H1 (cell line): ENCODE measurements around the gene TOR1AIP1. TPM values are rescaled to one million over a fixed set of nuclear protein-coding genes. Genes with fewer than 3 reads are reported as not detected.

ENCODE experiments used
- CTCF ChIA-PET: fragments of 300-600 bp; sonication (Branson Sonifier 250); formaldehyde crosslinking; loops from one replicate; lab custom pipeline; 2021; ENCODE audit not compliant: partially characterized antibody; lab: Charles Lee
- POLR2A ChIA-PET: fragments of 300-600 bp; sonication (Branson Sonifier 250); formaldehyde crosslinking; loops from one replicate; lab custom pipeline; 2021; ENCODE audit warnings: inconsistent platforms; ENCODE audit not compliant: partially characterized antibody; lab: Charles Lee
- DNase-seq, 2 experiments: peaks; one replicate each; pipeline versions ENCODE4 v3.0.0 to v3.0.0-alpha.2; 2010 to 2022; ENCODE audit warnings: low spot score in 2 of 2, low read depth in 1 of 2, mixed read lengths in 1 of 2
- FAIRE-seq: peaks from 2 replicates; lab custom pipeline; 2011; peaks lifted over from hg19 to GRCh38; lab: Jason Lieb, UNC
- H2AFZ ChIP-seq: 2 replicates; pipeline ENCODE4 v1.8.1; 2012; ENCODE audit warnings: low read length, inconsistent platforms
- H2AK5ac ChIP-seq: 2 replicates; pipeline ENCODE4 v1.6.1; 2013; ENCODE audit warnings: low read depth, low read length
- H2BK120ac ChIP-seq: replicated peaks from 2 replicates; pipeline ENCODE3; 2013; ENCODE audit warnings: low read depth, low read length, inconsistent platforms
- H2BK12ac ChIP-seq: 2 replicates; pipeline ENCODE4 v1.6.1; 2013; ENCODE audit warnings: low read depth, low read length
- H2BK15ac ChIP-seq: 2 replicates; pipeline ENCODE4 v1.6.1; 2013; ENCODE audit warnings: low read length
- H2BK20ac ChIP-seq: 2 replicates; pipeline ENCODE4 v1.6.1; 2013; ENCODE audit warnings: low read length
- H2BK5ac ChIP-seq: 2 replicates; pipeline ENCODE4 v1.6.1; 2013; ENCODE audit warnings: low read depth, low read length
- H3K14ac ChIP-seq: 2 replicates; pipeline ENCODE4 v1.6.1; 2013; ENCODE audit warnings: inconsistent platforms; ENCODE audit not compliant: insufficient read length
- H3K18ac ChIP-seq: 2 replicates; pipeline ENCODE4 v1.6.1; 2013; ENCODE audit warnings: low read length; ENCODE audit errors: extremely low read depth
- H3K23ac ChIP-seq: 2 replicates; pipeline ENCODE4 v1.6.1; 2013; ENCODE audit warnings: inconsistent platforms; ENCODE audit not compliant: insufficient read length
- H3K23me2 ChIP-seq: 2 replicates; pipeline ENCODE4 v1.6.1; 2013; ENCODE audit warnings: low read depth, low read length
- H3K27ac ChIP-seq: 2 replicates; pipeline ENCODE4 v1.6.1; 2011; ENCODE audit warnings: low read depth, low read length, inconsistent platforms
- H3K27me3 ChIP-seq, 4 experiments: replicated peaks in 1 of 4; 1 replicate in 1 of 4; 2 replicates in 3 of 4; pipeline versions ENCODE4 v1.6.1 to v1.8.1; 2011 to 2013; ENCODE audit warnings: low read length in 3 of 4, mild to moderate bottlenecking in 3 of 4, inconsistent platforms in 2 of 4, mixed read lengths in 2 of 4, moderate library complexity in 1 of 4; ENCODE audit not compliant: control insufficient read depth in 3 of 4, insufficient read depth in 3 of 4; ENCODE audit errors: extremely low read depth in 1 of 4
- H3K36me3 ChIP-seq, 4 experiments: 2 replicates each; pipeline versions ENCODE4 v1.6.1 to v1.8.1; 2011 to 2013; ENCODE audit warnings: mild to moderate bottlenecking in 4 of 4, low read length in 3 of 4, moderate library complexity in 2 of 4, control low read depth in 1 of 4, inconsistent platforms in 1 of 4; ENCODE audit not compliant: insufficient read depth in 4 of 4, control insufficient read depth in 2 of 4
- H3K4ac ChIP-seq: replicated peaks from 2 replicates; pipeline ENCODE3; 2013; ENCODE audit warnings: low read length, low read depth, mixed read lengths, inconsistent platforms; ENCODE audit not compliant: insufficient read length
- H3K4me1 ChIP-seq, 4 experiments: replicated peaks in 1 of 4; 1 replicate in 1 of 4; 2 replicates in 3 of 4; pipeline versions ENCODE4 v1.6.1 to v1.8.1; 2011 to 2013; ENCODE audit warnings: low read length in 3 of 4, inconsistent platforms in 2 of 4, mixed read lengths in 1 of 4; ENCODE audit not compliant: insufficient read depth in 4 of 4, control insufficient read depth in 3 of 4
- H3K4me2 ChIP-seq, 2 experiments: 2 replicates each; pipeline versions ENCODE4 v1.6.1 to v1.8.1; 2011 to 2013; ENCODE audit warnings: low read depth in 2 of 2, low read length in 2 of 2, control low read depth in 1 of 2, inconsistent platforms in 1 of 2, mild to moderate bottlenecking in 1 of 2; ENCODE audit not compliant: insufficient read depth in 1 of 2
- H3K4me3 ChIP-seq, 4 experiments: fragments of 200-600, 300-600 bp in 1 of 4; sonication (generic), shearing (Covaris generic), sonication (Bioruptor Twin) in 1 of 4; 2 replicates each; pipeline versions ENCODE4 v1.5.1 to v1.8.1; 2011 to 2016; ENCODE audit warnings: low read length in 4 of 4, low read depth in 3 of 4, control low read depth in 2 of 4, inconsistent platforms in 2 of 4, mild to moderate bottlenecking in 2 of 4, mixed read lengths in 1 of 4, moderate library complexity in 1 of 4; ENCODE audit not compliant: insufficient read depth in 2 of 4; ENCODE audit errors: extremely low read depth in 1 of 4
- H3K56ac ChIP-seq: replicated peaks from 2 replicates; pipeline ENCODE3; 2013; ENCODE audit warnings: low read depth, mild to moderate bottlenecking, mixed read lengths, low read length, inconsistent platforms; ENCODE audit not compliant: insufficient read length
- H3K79me1 ChIP-seq: 2 replicates; pipeline ENCODE4 v1.6.1; 2013; ENCODE audit warnings: low read depth, low read length, control low read depth
- H3K79me2 ChIP-seq, 2 experiments: 2 replicates each; pipeline versions ENCODE4 v1.6.1 to v1.8.1; 2012 to 2013; ENCODE audit warnings: low read length in 2 of 2, mild to moderate bottlenecking in 2 of 2, inconsistent platforms in 1 of 2; ENCODE audit not compliant: insufficient read depth in 2 of 2, control insufficient read depth in 1 of 2
- H3K9ac ChIP-seq, 4 experiments: replicated peaks in 1 of 4; 1 replicate in 1 of 4; 2 replicates in 3 of 4; pipeline versions ENCODE4 v1.6.1 to v1.8.1; 2011 to 2013; ENCODE audit warnings: low read depth in 3 of 4, low read length in 3 of 4, control low read depth in 2 of 4, mild to moderate bottlenecking in 2 of 4, moderate library complexity in 2 of 4, inconsistent platforms in 1 of 4; ENCODE audit errors: extremely low read depth in 1 of 4
- H3K9me3 ChIP-seq, 2 experiments: 2 replicates each; pipeline versions ENCODE4 v1.6.1 to v1.8.1; 2012 to 2013; ENCODE audit warnings: mild to moderate bottlenecking in 2 of 2, moderate library complexity in 2 of 2, control low read depth in 1 of 2, inconsistent platforms in 1 of 2, low read depth in 1 of 2, low read length in 1 of 2, mixed read lengths in 1 of 2; ENCODE audit not compliant: insufficient read depth in 2 of 2
- H4K20me1 ChIP-seq, 2 experiments: replicated peaks in 1 of 2; 2 replicates each; pipeline versions ENCODE3 to v1.8.1; 2011 to 2013; ENCODE audit warnings: inconsistent platforms in 2 of 2, low read length in 2 of 2, mild to moderate bottlenecking in 1 of 2; ENCODE audit not compliant: insufficient read depth in 2 of 2, control insufficient read depth in 1 of 2
- H4K5ac ChIP-seq: 2 replicates; pipeline ENCODE4 v1.6.1; 2013; ENCODE audit warnings: low read length, low read depth, mixed read lengths, inconsistent platforms; ENCODE audit not compliant: insufficient read length
- H4K8ac ChIP-seq: 2 replicates; pipeline ENCODE4 v1.8.0; 2013; ENCODE audit warnings: mild to moderate bottlenecking, moderate library complexity, low read length, inconsistent platforms; ENCODE audit not compliant: insufficient read depth; ENCODE audit errors: extremely low read depth
- H4K91ac ChIP-seq: replicated peaks from 2 replicates; pipeline ENCODE3; 2013; ENCODE audit warnings: low read length, mixed read lengths, inconsistent platforms; ENCODE audit not compliant: insufficient read length
- BRCA1 ChIP-seq: IDR thresholded peaks from 2 replicates; pipeline ENCODE4 v1.6.1; 2012; ENCODE audit warnings: low read depth, low read length, improper control_type of control experiment
- CBX8 ChIP-seq: fragments of 300-800, 300-1000 bp; sonication (generic); IDR thresholded peaks from 2 replicates; pipeline ENCODE4 v1.7.1; 2016; ENCODE audit warnings: low read depth, low read length, borderline replicate concordance
- CTCF ChIP-seq, 3 experiments: IDR thresholded peaks; 1 replicate in 2 of 3; 2 replicates in 1 of 3; pipeline versions ENCODE4 v1.5.1 to v1.6.1; 2011; ENCODE audit warnings: low read length in 3 of 3, mild to moderate bottlenecking in 3 of 3, inconsistent platforms in 2 of 3, low read depth in 1 of 3, moderate library complexity in 1 of 3; ENCODE audit not compliant: insufficient read depth in 1 of 3; ENCODE audit errors: control extremely low read depth in 1 of 3
- HDAC2 ChIP-seq, 2 experiments: fragments of 300-600 bp in 1 of 2; sonication (generic) in 1 of 2; IDR thresholded peaks; 2 replicates each; pipeline ENCODE4 v1.6.1; 2011 to 2012; ENCODE audit warnings: low read depth in 2 of 2, low read length in 2 of 2, mild to moderate bottlenecking in 2 of 2, moderate library complexity in 2 of 2, borderline replicate concordance in 1 of 2, inconsistent platforms in 1 of 2
- JUND ChIP-seq: IDR thresholded peaks from 2 replicates; pipeline ENCODE4 v1.6.1; 2011; ENCODE audit warnings: mild to moderate bottlenecking, improper control_type of control experiment, low read length
- KDM1A ChIP-seq: fragments of 200-600, 300-600 bp; sonication (generic); IDR thresholded peaks from 2 replicates; pipeline ENCODE4 v1.7.1; 2016; ENCODE audit warnings: mild to moderate bottlenecking, low read length, borderline replicate concordance
- MAX ChIP-seq: IDR thresholded peaks from 2 replicates; pipeline ENCODE4 v1.6.1; 2012; ENCODE audit warnings: inconsistent platforms
- SUZ12 ChIP-seq: fragments of 200-600 bp; sonication (generic); IDR thresholded peaks from 2 replicates; pipeline ENCODE4 v1.6.1; 2012; ENCODE audit warnings: mild to moderate bottlenecking, inconsistent platforms, low read length, moderate library complexity, mixed read lengths
- WGBS, 2 experiments: shearing (Covaris generic) in 1 of 2; methylation state at CpG; one replicate each; pipeline versions ENCODE4 v1.1.6 to v1.1.7; 2013 to 2015; ENCODE audit warnings: low lambda C conversion rate in 2 of 2, mixed read lengths in 2 of 2, inconsistent platforms in 1 of 2, low coverage in 1 of 2, missing lambda C conversion rate in 1 of 2; ENCODE audit not compliant: insufficient replicate concordance in 2 of 2, insufficient coverage in 1 of 2, insufficient read length in 1 of 2; ENCODE audit errors: extremely low coverage in 1 of 2, missing lambda C conversion rate in 1 of 2; 5-methylcytosine and 5-hydroxymethylcytosine counted together
- polyA plus RNA-seq, 7 experiments: library from polyadenylated mRNA; depleted of rRNA in 3 of 7; stranded (reverse) in 5 of 7; unstranded in 2 of 7; fragments of >200 nt in 5 of 7; fragments of 200-250 nt in 2 of 7; gene quantifications; 1 replicate in 5 of 7; 2 replicates in 1 of 7; 4 replicates in 1 of 7; pipeline versions ENCODE4 v1.2.1 to v1.2.3, GENCODE V29; 2011 to 2013; ENCODE audit warnings: missing spikeins in 2 of 7, mixed read lengths in 2 of 7
- total RNA-seq: library from RNA; stranded (reverse); fragmentation: NEBNext Ultra II Directional; extraction: Animal tissue kit (Norgen Biotek cat#: 25700); gene quantifications from 2 replicates; pipeline ENCODE4 v1.2.1, GENCODE V29; 2021

TOR1AIP1 gene
- total and polyA plus RNA-seq, 2 of the 8 experiments (the other 6 are each of a cell fraction or from before 2014, with no cell fraction given) = 5.7 to 22.8 TPM

- Histone ChIP-seq H4K5ac (peak overlapping the region; percentile 89), H3K23ac (no peak overlapping the region), H2BK12ac (peak overlapping the region; percentile 96; the same call in 1 of the 2 replicates), H3K4me3 (peak overlapping the region; percentile 87 to 92 (median 90)), H2BK5ac (peak overlapping the region; percentile 99), H2AFZ (peak overlapping the region; percentile 52), H3K4me1 (peaks cover 0 to 3% (median 0%) of the 10 kb centered on the region in 4 experiments; a peak in 1 of 7 replicates), H3K9ac (peak overlapping the region; percentile 88 to 99 (median 99)), H3K56ac (peak overlapping the region; percentile 92), H3K4me2 (peak overlapping the region; percentile 77 to 90), H3K9me3 (no peaks in the 10 kb centered on the region), H3K79me1 (0 out of 2 replicates have a peak, but pooled peaks cover 3% of the 10 kb centered on the region), H3K14ac (no peak overlapping the region), H3K18ac (peak overlapping the region; percentile 100), H3K23me2 (peaks cover 12% of the 10 kb centered on the region), H2AK5ac (peak overlapping the region; percentile 61; the same call in 1 of the 2 replicates), H2BK20ac (0 out of 2 replicates have a peak overlapping the region, but pooled peaks have one; percentile 63), H2BK15ac (no peak overlapping the region), H4K91ac (peak overlapping the region; percentile 97), H3K4ac (peak overlapping the region; percentile 76), H3K79me2 (peaks cover 0 to 16% of the 10 kb centered on the region in 2 experiments; a peak in 2 of 4 replicates), H4K8ac (peak overlapping the region; percentile 99), H3K36me3 (peaks cover 0 to 13% (median 0%) of the 10 kb centered on the region in 4 experiments; a peak in 2 of 8 replicates), H4K20me1 (no peaks in the 10 kb centered on the region), H3K27ac (peak overlapping the region; percentile 99), H3K27me3 (no peaks in the 10 kb centered on the region), H2BK120ac (no peak overlapping the region)
- WGBS, 2 experiments = 14% methylated on average over 20 of the region's 22 CpGs; no CpG with 5 or more reads in 1 of the 2 experiments
- ChIA-PET POLR2A (interaction anchor here (0.7 to 2.7 kb wide), 11 partner anchors 8 to 225 kb away, joined by 3 to 16 read pairs (median 4); partner anchors contain the start of gene CEP350), CTCF (interaction anchor here (0.9 to 2.8 kb wide), 2 partner anchors 63 to 67 kb away, joined by 3 to 12 read pairs; no protein-coding TSS in a partner anchor)
- FAIRE-seq (no peak), DNase-seq (peak in 1 of 2 experiments; percentile 58)
- TF ChIP-seq CBX8 (no peak), SUZ12 (no peak), JUND (no peak), BRCA1 (no peak), MAX (no peak), CTCF (IDR thresholded peaks at IDR 0.05; ENCODE audit: control extremely low read depth in 1 of 3, insufficient read depth in 1 of 3, low read depth in 1 of 3, low read length in 3 of 3) (no peak), HDAC2 (IDR thresholded peaks at IDR 0.05; ENCODE audit: borderline replicate concordance in 1 of 2, low read depth in 2 of 2, low read length in 2 of 2) (no peak), KDM1A (no peak)
Measured at GRCh38 chr1:179881642-179882252, 338 bp upstream of the TOR1AIP1 start.
